Kidney capillary endothelial cell (primary cell): Measurements from ENCODE around the gene GNG7.

Experiments
- DNase-seq: peaks from one replicate; pipeline ENCODE4 v3.0.0-alpha.2; 2018; ENCODE audit warnings: low spot score

Gene GNG7

GRCh38 chr19:2702170-2703076, at the start of gene GNG7:
TSS of gene GNG7 (minus strand) at chr19:2702694. CDS start at chr19:2520688, 182,006 bp downstream.
- peak; percentile 72 for DNase-seq

- no peak for DNase-seq
These were observed 48.9 kb upstream of the GNG7 start for GRCh38 chr19:2751438-2751830.

- DNase-seq = no peak
These were observed 48.4 kb upstream of the GNG7 start for GRCh38 chr19:2750808-2751437.

GRCh38 chr19:2747349-2747748, 44.9 kb upstream of the GNG7 start:
- DNase-seq = no peak

GRCh38 chr19:2744113-2744512, 41.6 kb upstream of the GNG7 start:
- no peak for DNase-seq

GRCh38 chr19:2743099-2743498, 40.6 kb upstream of the GNG7 start:
- DNase-seq = no peak

- no peak for DNase-seq
These were observed 37.8 kb upstream of the GNG7 start for GRCh38 chr19:2740314-2740656.

GRCh38 chr19:2739602-2740313, 37.3 kb upstream of the GNG7 start, which contains the start of gene SLC39A3:
TSS of gene SLC39A3 (minus strand) at chr19:2740017. CDS start at chr19:2737257, 2,760 bp downstream.
- DNase-seq = peak; percentile 96

- no peak for DNase-seq
These were observed 34.2 kb upstream of the GNG7 start for GRCh38 chr19:2736550-2737190.

- DNase-seq = no peak
These were observed 32.9 kb upstream of the GNG7 start for GRCh38 chr19:2735374-2735773.

GRCh38 chr19:2734589-2735288, 32.2 kb upstream of the GNG7 start:
- no peak for DNase-seq

GRCh38 chr19:2733930-2734588, 31.6 kb upstream of the GNG7 start:
- no peak for DNase-seq

- no peak for DNase-seq
These were observed 30.4 kb upstream of the GNG7 start for GRCh38 chr19:2732883-2733282.

- no peak for DNase-seq
These were observed 29.7 kb upstream of the GNG7 start for GRCh38 chr19:2732157-2732725.

- no peak for DNase-seq
These were observed 28.9 kb upstream of the GNG7 start for GRCh38 chr19:2731181-2731995.

GRCh38 chr19:2729943-2730818, 27.7 kb upstream of the GNG7 start:
- no peak for DNase-seq

GRCh38 chr19:2728783-2729387, 26.4 kb upstream of the GNG7 start:
- DNase-seq = no peak

- DNase-seq = no peak
These were observed 25.1 kb upstream of the GNG7 start for GRCh38 chr19:2727640-2727944.
